HG03457 (cell line): Measurements from ENCODE around the gene GALT.

Experiments used
- ATAC-seq: cut with Tn5 transposase; IDR thresholded peaks from one replicate; pipeline ENCODE4 v1.9.1; 2021; ENCODE audit warnings: moderate number of reproducible peaks; ENCODE audit not compliant: unreplicated experiment

GALT gene

GRCh38 chr9:34675869-34676268 lies 29.4 kb downstream of the GALT start:
- no peak for ATAC-seq

- ATAC-seq: no peak
Measured at GRCh38 chr9:34684145-34684544, 37.7 kb downstream of the GALT start.

GRCh38 chr9:34684816-34685215 lies 38.3 kb downstream of the GALT start:
- ATAC-seq: no peak

- no peak for ATAC-seq
Measured at GRCh38 chr9:34685591-34685990, 39.1 kb downstream of the GALT start.

- no peak for ATAC-seq
Measured at GRCh38 chr9:34686231-34686630, 39.8 kb downstream of the GALT start.

- no peak for ATAC-seq
Measured at GRCh38 chr9:34686732-34687131, 40.3 kb downstream of the GALT start.

- no peak for ATAC-seq
Measured at GRCh38 chr9:34687276-34688030, 41.0 kb downstream of the GALT start.

GRCh38 chr9:34688329-34689115 lies 42.0 kb downstream of the GALT start:
- ATAC-seq: no peak

GRCh38 chr9:34689116-34689470 lies 42.6 kb downstream of the GALT start:
- ATAC-seq: no peak

- no peak for ATAC-seq
Measured at GRCh38 chr9:34689512-34689911, 43.0 kb downstream of the GALT start.

GRCh38 chr9:34690983-34691935 lies 44.8 kb downstream of the GALT start, which contains the start of gene CCL19:
TSS of gene CCL19 (minus strand) at chr9:34691276. CDS start at chr9:34691139, 137 bp downstream.
- no peak for ATAC-seq

- ATAC-seq: no peak
Measured at GRCh38 chr9:34691936-34692315, 45.5 kb downstream of the GALT start.

GRCh38 chr9:34693560-34693959 lies 47.1 kb downstream of the GALT start:
- ATAC-seq: no peak

GRCh38 chr9:34694811-34695210 lies 48.3 kb downstream of the GALT start:
- ATAC-seq: no peak
